Loucy (cell line): Measurements from ENCODE around the gene MLNR.

Experiments
- CTCF ChIP-seq: fragments of 200-600 bp; sonication (generic); conservative IDR thresholded peaks from 2 replicates; pipeline ENCODE4 v1.5.1; 2014; ENCODE audit warnings: mild to moderate bottlenecking, antibody characterized with exemption, low read length
- EZH2phosphoT487 ChIP-seq: fragments of 200-600 bp; IDR thresholded peaks from 2 replicates; pipeline ENCODE4 v1.6.1; 2018; ENCODE audit warnings: antibody characterized with exemption, mild to moderate bottlenecking, moderate library complexity, borderline replicate concordance

GRCh38 chr13:49265822-49266221 lies 45.7 kb downstream of the MLNR start:
- TF ChIP-seq CTCF, result no peak
- TF ChIP-seq EZH2phosphoT487, result no peak
